H9 (cell line): ENCODE measurements around the gene LPAR6. TPM values are rescaled to one million over a fixed set of nuclear protein-coding genes. Genes with fewer than 3 reads are reported as not detected.

ENCODE experiments used
- DNase-seq: peaks from one replicate; pipeline ENCODE4 v3.0.0-alpha.2; 2017
- H2AFZ ChIP-seq: one replicate; pipeline ENCODE4 v1.6.1; 2013; ENCODE audit warnings: mild to moderate bottlenecking, low read length, control low read depth, moderate library complexity
- H2AK5ac ChIP-seq: 2 replicates; pipeline ENCODE4 v1.6.1; 2013; ENCODE audit warnings: low read length, control low read depth, mixed read lengths; ENCODE audit not compliant: insufficient read length
- H2BK120ac ChIP-seq: one replicate; pipeline ENCODE4 v1.6.1; 2013; ENCODE audit warnings: low read depth, mild to moderate bottlenecking, low read length, control low read depth, inconsistent platforms; ENCODE audit not compliant: poor library complexity, severe bottlenecking
- H2BK12ac ChIP-seq: 2 replicates; pipeline ENCODE4 v1.6.1; 2013; ENCODE audit warnings: low read length, control low read depth, mixed read lengths, low read depth; ENCODE audit not compliant: insufficient read length
- H2BK15ac ChIP-seq: 2 replicates; pipeline ENCODE4 v1.6.1; 2013; ENCODE audit warnings: low read depth, low read length, control low read depth
- H2BK20ac ChIP-seq: one replicate; pipeline ENCODE4 v1.6.1; 2013; ENCODE audit warnings: low read depth, mild to moderate bottlenecking, low read length, control low read depth, inconsistent platforms; ENCODE audit not compliant: poor library complexity, severe bottlenecking
- H2BK5ac ChIP-seq: 2 replicates; pipeline ENCODE4 v1.6.1; 2013; ENCODE audit warnings: low read length, control low read depth, mixed read lengths; ENCODE audit not compliant: insufficient read length
- H3K14ac ChIP-seq: 2 replicates; pipeline ENCODE4 v1.6.1; 2013; ENCODE audit warnings: low read length, control low read depth; ENCODE audit not compliant: insufficient read depth
- H3K18ac ChIP-seq: 2 replicates; pipeline ENCODE4 v1.6.1; 2013; ENCODE audit warnings: low read depth, mild to moderate bottlenecking, mixed read lengths, low read length, control low read depth; ENCODE audit not compliant: insufficient read length
- H3K23ac ChIP-seq: 2 replicates; pipeline ENCODE4 v1.6.1; 2013; ENCODE audit warnings: low read length, control low read depth, mixed read lengths, low read depth; ENCODE audit not compliant: insufficient read length
- H3K23me2 ChIP-seq: 2 replicates; pipeline ENCODE4 v1.6.1; 2013; ENCODE audit warnings: low read depth, mild to moderate bottlenecking, mixed read lengths, low read length, control low read depth; ENCODE audit not compliant: insufficient read length, poor library complexity, severe bottlenecking
- H3K27ac ChIP-seq: 2 replicates; pipeline ENCODE4 v1.5.1; 2013; ENCODE audit warnings: low read length, control low read depth, mixed read lengths, low read depth; ENCODE audit not compliant: insufficient read length
- H3K27me3 ChIP-seq: 2 replicates; pipeline ENCODE4 v1.6.1; 2013; ENCODE audit warnings: low read length, control low read depth, inconsistent platforms; ENCODE audit not compliant: insufficient read depth
- H3K4ac ChIP-seq: 2 replicates; pipeline ENCODE4 v1.6.1; 2013; ENCODE audit warnings: low read depth, mild to moderate bottlenecking, control low read depth, inconsistent platforms, low read length, moderate library complexity
- H3K4me1 ChIP-seq: 2 replicates; pipeline ENCODE4 v1.6.1; 2013; ENCODE audit warnings: low read length, control low read depth, inconsistent platforms; ENCODE audit not compliant: insufficient read depth
- H3K4me2 ChIP-seq: 2 replicates; pipeline ENCODE4 v1.6.1; 2013; ENCODE audit warnings: low read length, control low read depth, mixed read lengths; ENCODE audit not compliant: insufficient read length, insufficient read depth
- H3K56ac ChIP-seq: 2 replicates; pipeline ENCODE4 v1.6.1; 2013; ENCODE audit warnings: low read depth, mild to moderate bottlenecking, mixed read lengths, low read length, control low read depth; ENCODE audit not compliant: insufficient read length
- H3K79me1 ChIP-seq: 2 replicates; pipeline ENCODE4 v1.6.1; 2013; ENCODE audit warnings: low read depth, mild to moderate bottlenecking, moderate library complexity, low read length, control low read depth, inconsistent platforms; ENCODE audit not compliant: insufficient read depth, poor library complexity, severe bottlenecking
- H3K79me2 ChIP-seq: 2 replicates; pipeline ENCODE4 v1.6.1; 2013; ENCODE audit warnings: low read length, control low read depth, inconsistent platforms; ENCODE audit not compliant: insufficient read depth
- H3K9ac ChIP-seq: 2 replicates; pipeline ENCODE4 v1.6.1; 2013; ENCODE audit warnings: low read length, control low read depth, mixed read lengths; ENCODE audit not compliant: insufficient read length; ENCODE audit errors: extremely low read depth
- H3K9me3 ChIP-seq: one replicate; pipeline ENCODE4 v1.6.1; 2013; ENCODE audit warnings: low read depth, low read length, inconsistent platforms; ENCODE audit not compliant: control insufficient read depth
- H3T11ph ChIP-seq: one replicate; pipeline ENCODE4 v1.6.1; 2013; ENCODE audit warnings: mild to moderate bottlenecking, low read length, control low read depth, inconsistent platforms
- H4K20me1 ChIP-seq: one replicate; pipeline ENCODE4 v1.6.1; 2013; ENCODE audit not compliant: control insufficient read depth, insufficient read length, insufficient read depth
- H4K5ac ChIP-seq: 2 replicates; pipeline ENCODE4 v1.6.1; 2013; ENCODE audit warnings: low read depth, mild to moderate bottlenecking, mixed read lengths, low read length, control low read depth; ENCODE audit not compliant: insufficient read length
- H4K8ac ChIP-seq: replicated peaks from 2 replicates; pipeline ENCODE4 v1.6.1; 2013; ENCODE audit warnings: low read length, control low read depth, mixed read lengths, low read depth; ENCODE audit not compliant: insufficient read length
- H4K91ac ChIP-seq: 2 replicates; pipeline ENCODE4 v1.6.1; 2013; ENCODE audit warnings: low read depth, mild to moderate bottlenecking, moderate library complexity, mixed read lengths, low read length, control low read depth; ENCODE audit not compliant: insufficient read length
- H3K27ac Mint-ChIP-seq, 3 experiments: 2 replicates in 2 of 3; 3 replicates in 1 of 3; pipeline ENCODE4 v1.8.0; 2020 to 2021; ENCODE audit warnings: mixed read lengths in 3 of 3, mild to moderate bottlenecking in 1 of 3, moderate library complexity in 1 of 3
- H3K27me3 Mint-ChIP-seq: 2 replicates; pipeline ENCODE4 v1.8.0; 2021; ENCODE audit warnings: low read depth, mild to moderate bottlenecking, moderate library complexity, mixed read lengths
- H3K36me3 Mint-ChIP-seq, 3 experiments: 2 replicates in 2 of 3; 3 replicates in 1 of 3; pipeline ENCODE4 v1.8.0; 2020 to 2021; ENCODE audit warnings: low read depth in 3 of 3, mixed read lengths in 3 of 3; ENCODE audit not compliant: insufficient read depth in 1 of 3
- H3K4me1 Mint-ChIP-seq, 2 experiments: 2 replicates each; pipeline ENCODE4 v1.8.0; 2020; ENCODE audit warnings: mixed read lengths in 2 of 2
- H3K4me3 Mint-ChIP-seq, 2 experiments: 2 replicates in 1 of 2; 3 replicates in 1 of 2; pipeline ENCODE4 v1.8.0; 2020 to 2021; ENCODE audit warnings: mild to moderate bottlenecking in 2 of 2, mixed read lengths in 2 of 2, moderate library complexity in 1 of 2
- H3K9me3 Mint-ChIP-seq, 2 experiments: 2 replicates in 1 of 2; 3 replicates in 1 of 2; pipeline ENCODE4 v1.8.0; 2020; ENCODE audit warnings: mild to moderate bottlenecking in 2 of 2, mixed read lengths in 2 of 2, moderate library complexity in 1 of 2
- CTCF ChIP-seq: fragments of 200-600 bp; sonication (generic); conservative IDR thresholded peaks from 3 replicates; pipeline ENCODE4 v1.8.0; 2021; ENCODE audit warnings: antibody characterized with exemption, mild to moderate bottlenecking
- WGBS: extraction: QIAGEN DNeasy Blood & Tissue Kit; methylation state at CpG from one replicate; pipeline ENCODE4 v1.1.7; 2013; ENCODE audit warnings: missing lambda C conversion rate, low lambda C conversion rate, mixed read lengths; ENCODE audit not compliant: insufficient read length; ENCODE audit errors: extremely low coverage; 5-methylcytosine and 5-hydroxymethylcytosine counted together
- total RNA-seq: library from RNA; stranded (reverse); gene quantifications from 2 replicates; pipeline ENCODE4 v1.2.1, GENCODE V29; 2021

LPAR6 gene
- total RNA-seq, 1 experiment from 2014 or later = 4.2 TPM

- H3K9ac ChIP-seq = no peak overlapping the region
- H3K23ac ChIP-seq = no peak overlapping the region
- DNase-seq = no peak
- H3K9me3 ChIP-seq = no peaks in the 10 kb centered on the region
- H3K4ac ChIP-seq = no peak overlapping the region
- H4K8ac ChIP-seq = no peak overlapping the region
- H2BK120ac ChIP-seq = no peak overlapping the region
- H4K91ac ChIP-seq = no peak overlapping the region
- no CpG with 5 or more reads among the region's 3 CpGs for WGBS
- no peaks in the 10 kb centered on the region for H3K79me1 ChIP-seq
- Mint-ChIP-seq H3K4me1 (no peaks in the 10 kb centered on the region), H3K4me3 (no peak overlapping the region), H3K27me3 (no peaks in the 10 kb centered on the region), H3K9me3 (peaks cover 12 to 22% of the 10 kb centered on the region in 2 experiments), H3K27ac (no peak overlapping the region), H3K36me3 (peaks cover 20 to 36% (median 30%) of the 10 kb centered on the region in 3 experiments)
- H3K4me2 ChIP-seq = no peak overlapping the region
- H3K27ac ChIP-seq = no peak overlapping the region
- H3K27me3 ChIP-seq = no peaks in the 10 kb centered on the region
- H2BK20ac ChIP-seq = no peak overlapping the region
- no peaks in the 10 kb centered on the region for H3K23me2 ChIP-seq
- no peak overlapping the region for H2BK15ac ChIP-seq
- no peak for TF ChIP-seq CTCF
- H3K4me1 ChIP-seq = no peaks in the 10 kb centered on the region
- no peak overlapping the region for H3K18ac ChIP-seq
- H2AFZ ChIP-seq = no peak overlapping the region
- no peak overlapping the region for H2AK5ac ChIP-seq
- no peaks in the 10 kb centered on the region for H3K79me2 ChIP-seq
- no peak overlapping the region for H2BK12ac ChIP-seq
- no peak overlapping the region for H2BK5ac ChIP-seq
- H3K56ac ChIP-seq = no peak overlapping the region
- no peak overlapping the region for H3K14ac ChIP-seq
- H4K5ac ChIP-seq = no peak overlapping the region
- no peak overlapping the region for H3T11ph ChIP-seq
- no peaks in the 10 kb centered on the region for H4K20me1 ChIP-seq
Observed at GRCh38 chr13:48393030-48393697, 19.7 kb downstream of the LPAR6 start.
